Ammon's horn (tissue), 1 donor: ENCODE measurements around the gene ACAN.

Experiments
- DNase-seq: peaks from one replicate; pipeline ENCODE4 v3.0.0-alpha.2; 2016; ENCODE audit warnings: low spot score

The ACAN gene

DNA sequence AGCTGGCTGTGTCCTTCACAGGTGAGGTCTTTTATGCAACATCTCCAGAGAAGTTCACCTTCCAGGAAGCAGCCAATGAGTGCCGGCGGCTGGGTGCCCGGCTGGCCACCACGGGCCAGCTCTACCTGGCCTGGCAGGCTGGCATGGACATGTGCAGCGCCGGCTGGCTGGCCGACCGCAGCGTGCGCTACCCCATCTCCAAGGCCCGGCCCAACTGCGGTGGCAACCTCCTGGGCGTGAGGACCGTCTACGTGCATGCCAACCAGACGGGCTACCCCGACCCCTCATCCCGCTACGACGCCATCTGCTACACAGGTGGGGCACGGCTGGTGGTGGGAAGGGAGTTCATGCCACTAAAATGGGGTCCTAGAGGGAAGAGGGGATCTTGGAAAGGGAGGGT is 40.1 kb downstream of the ACAN start:
- DNase-seq, result no peak

DNA sequence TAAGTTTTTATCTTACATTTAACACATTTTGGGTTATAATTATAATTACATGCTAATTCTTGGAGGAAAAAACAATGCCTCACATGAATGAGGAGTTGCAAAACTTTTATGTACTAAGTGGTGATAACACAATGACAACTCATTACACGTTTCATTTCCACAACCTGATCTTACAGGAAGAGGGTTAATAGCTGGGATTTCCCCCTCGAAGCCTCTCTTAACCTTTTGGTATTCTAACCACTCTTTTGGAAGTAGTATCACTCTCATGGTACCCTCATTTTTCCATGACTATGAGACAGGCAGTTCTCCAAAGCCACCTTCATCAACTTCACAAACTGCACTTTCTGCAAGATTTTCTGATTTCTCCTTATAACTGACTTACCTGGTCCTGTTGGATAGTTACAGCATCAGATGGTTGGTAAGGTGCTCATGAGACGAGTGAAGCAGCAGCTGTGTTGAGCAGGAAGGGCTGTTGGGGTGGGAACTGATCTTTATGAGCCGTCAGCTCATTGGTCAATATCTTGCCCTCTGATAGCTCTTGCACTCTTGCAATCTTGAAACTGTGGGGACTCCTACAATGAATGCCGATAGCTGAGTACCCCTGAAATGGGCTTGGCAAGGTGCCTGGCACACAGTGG is 41.6 kb downstream of the ACAN start:
- no peak for DNase-seq

GRCh38 chr15:88845616-88846015 is 42.4 kb downstream of the ACAN start:
- DNase-seq, result no peak

- DNase-seq, result no peak
Measured at GRCh38 chr15:88847144-88847543, 43.9 kb downstream of the ACAN start.

- DNase-seq, result no peak
Measured at GRCh38 chr15:88848203-88848602, 45.0 kb downstream of the ACAN start.

- no peak for DNase-seq
Measured at GRCh38 chr15:88849376-88850072, 46.3 kb downstream of the ACAN start.

DNA sequence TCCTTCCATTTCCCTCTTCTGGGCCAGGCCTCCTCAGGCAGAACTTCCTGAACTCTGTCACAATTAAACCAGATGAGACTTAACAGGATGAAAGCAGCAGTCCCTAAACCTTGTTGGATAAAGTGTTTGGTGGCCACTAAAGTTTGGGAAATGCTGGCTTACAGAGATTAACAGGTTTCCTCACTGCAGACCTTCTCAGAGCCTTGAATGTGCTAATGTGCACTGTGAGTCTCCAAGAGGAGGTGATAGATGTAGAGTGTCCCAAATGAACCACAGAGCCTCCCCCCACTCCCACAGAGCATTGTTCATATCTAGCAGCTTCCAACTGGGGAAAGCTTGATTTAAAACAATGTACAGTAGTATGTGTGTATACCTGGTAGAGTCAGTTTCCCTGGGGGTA is 49.2 kb downstream of the ACAN start:
- DNase-seq, result no peak

DNA sequence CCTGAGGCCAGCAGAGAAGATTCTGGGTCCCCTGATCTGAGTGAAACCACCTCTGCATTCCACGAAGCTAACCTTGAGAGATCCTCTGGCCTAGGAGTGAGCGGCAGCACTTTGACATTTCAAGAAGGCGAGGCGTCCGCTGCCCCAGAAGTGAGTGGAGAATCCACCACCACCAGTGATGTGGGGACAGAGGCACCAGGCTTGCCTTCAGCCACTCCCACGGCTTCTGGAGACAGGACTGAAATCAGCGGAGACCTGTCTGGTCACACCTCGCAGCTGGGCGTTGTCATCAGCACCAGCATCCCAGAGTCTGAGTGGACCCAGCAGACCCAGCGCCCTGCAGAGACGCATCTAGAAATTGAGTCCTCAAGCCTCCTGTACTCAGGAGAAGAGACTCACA is 55.7 kb downstream of the ACAN start:
- DNase-seq, result no peak

DNA sequence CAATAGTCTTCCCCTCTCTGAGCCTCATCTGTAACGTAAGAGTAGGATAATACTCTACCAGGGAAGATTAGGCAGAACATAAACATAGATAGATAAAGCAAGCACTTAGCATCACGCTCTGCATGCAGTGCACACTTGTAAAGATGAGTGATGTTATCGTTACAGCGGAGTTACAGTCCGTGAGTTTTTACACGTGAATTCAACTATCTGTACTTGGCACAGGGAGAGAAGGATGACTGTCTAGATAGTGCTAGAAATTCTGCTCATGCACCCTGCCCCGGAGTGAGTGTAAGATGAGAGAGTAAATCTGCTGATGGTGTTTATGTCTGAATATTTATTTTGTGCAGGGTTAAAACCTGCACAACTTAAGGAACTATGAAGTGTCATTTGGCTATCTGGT is 56.3 kb downstream of the ACAN start:
- no peak for DNase-seq

GRCh38 chr15:88860212-88860611 is 57.0 kb downstream of the ACAN start:
- no peak for DNase-seq

GRCh38 chr15:88863412-88863811 is 60.2 kb downstream of the ACAN start:
- no peak for DNase-seq

- DNase-seq, result no peak
Measured at GRCh38 chr15:88864861-88865497, 61.7 kb downstream of the ACAN start.

DNA sequence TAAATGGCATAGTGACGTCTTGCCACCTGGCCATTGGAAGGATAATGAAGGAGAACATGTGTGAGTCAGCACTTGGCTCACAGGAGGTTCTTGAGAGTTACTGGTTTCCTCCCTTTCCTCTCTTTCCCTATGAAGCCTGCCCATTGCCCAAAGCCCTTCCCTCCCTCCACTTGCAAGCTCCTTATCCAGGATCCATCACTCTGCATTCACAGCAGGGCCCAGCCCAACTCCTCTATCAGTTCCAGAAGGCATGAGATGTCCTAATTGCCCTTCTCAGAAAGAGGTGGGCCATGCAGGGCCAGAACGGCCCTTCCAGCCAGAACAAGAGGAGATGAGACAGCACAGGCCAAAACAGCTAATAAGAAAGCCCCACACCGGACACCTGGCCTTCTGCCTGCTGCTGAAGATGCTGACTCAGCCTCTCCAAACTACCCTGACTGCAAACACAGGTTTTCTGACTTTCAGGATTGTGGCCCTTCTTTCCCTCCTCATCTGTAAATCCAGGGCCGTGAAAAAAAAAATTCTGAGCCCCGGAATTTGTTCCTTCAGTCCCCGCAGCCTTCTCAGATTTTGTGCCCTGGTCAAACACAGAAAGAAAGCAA is 62.4 kb downstream of the ACAN start:
- no peak for DNase-seq

DNA sequence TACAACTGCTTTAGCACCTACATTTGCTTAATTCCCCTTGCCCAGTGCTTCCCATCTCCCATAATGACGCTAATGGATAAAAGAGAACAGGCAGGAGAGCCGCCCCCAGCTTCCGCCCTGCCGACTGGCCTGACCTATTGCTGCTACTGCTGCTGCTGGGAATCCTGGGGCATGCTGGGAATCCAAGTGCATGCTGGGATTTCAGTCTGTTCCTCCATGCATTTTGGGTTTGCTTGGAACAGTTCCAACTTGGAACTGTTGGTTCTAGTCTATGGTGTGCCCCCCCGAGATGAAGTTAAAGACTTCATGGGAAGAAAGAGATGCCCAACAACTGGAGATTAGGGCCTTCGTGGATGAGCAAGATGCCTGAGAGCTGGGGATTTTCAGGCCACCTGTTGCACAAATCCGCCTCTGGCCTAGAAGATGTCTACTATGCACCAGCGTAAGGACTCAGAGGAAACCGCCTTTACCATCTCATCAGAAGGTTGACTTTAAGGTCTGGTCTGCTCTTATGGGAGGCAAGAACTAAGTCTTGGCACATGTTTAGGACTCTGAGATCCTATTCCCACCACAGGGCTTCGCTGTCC is 63.2 kb downstream of the ACAN start:
- DNase-seq, result no peak

DNA sequence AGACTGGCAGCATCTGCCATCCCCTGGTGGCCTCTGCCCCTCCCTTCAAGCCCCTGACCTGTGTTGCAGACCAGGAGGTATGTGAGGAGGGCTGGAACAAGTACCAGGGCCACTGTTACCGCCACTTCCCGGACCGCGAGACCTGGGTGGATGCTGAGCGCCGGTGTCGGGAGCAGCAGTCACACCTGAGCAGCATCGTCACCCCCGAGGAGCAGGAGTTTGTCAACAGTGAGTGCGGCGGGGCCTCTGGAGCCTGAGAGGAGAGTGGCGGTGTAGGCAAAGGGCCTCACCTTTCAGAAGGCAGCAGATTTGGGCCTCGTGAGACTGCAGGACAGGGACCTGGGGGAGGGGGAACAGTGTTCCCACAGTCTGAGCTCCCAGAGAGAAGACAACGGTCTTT is 68.1 kb downstream of the ACAN start:
- no peak for DNase-seq

GRCh38 chr15:88872106-88872505 is 68.9 kb downstream of the ACAN start:
- DNase-seq, result no peak

DNA sequence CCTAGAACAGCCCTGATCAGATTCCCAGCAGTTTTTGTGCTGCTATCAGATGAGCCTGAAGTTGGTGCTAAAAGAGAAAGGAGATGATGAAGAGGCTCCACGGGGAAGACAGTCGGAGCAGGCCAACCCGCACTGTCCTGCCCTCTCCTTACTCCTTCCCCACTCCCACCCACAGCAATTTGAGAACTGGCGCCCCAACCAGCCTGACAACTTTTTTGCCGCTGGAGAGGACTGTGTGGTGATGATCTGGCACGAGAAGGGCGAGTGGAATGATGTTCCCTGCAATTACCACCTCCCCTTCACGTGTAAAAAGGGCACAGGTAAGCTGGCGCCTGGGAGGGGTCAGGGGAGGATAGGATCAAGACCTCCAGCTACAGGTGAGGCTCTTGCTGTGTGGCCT is 69.5 kb downstream of the ACAN start:
- DNase-seq, result no peak

DNA sequence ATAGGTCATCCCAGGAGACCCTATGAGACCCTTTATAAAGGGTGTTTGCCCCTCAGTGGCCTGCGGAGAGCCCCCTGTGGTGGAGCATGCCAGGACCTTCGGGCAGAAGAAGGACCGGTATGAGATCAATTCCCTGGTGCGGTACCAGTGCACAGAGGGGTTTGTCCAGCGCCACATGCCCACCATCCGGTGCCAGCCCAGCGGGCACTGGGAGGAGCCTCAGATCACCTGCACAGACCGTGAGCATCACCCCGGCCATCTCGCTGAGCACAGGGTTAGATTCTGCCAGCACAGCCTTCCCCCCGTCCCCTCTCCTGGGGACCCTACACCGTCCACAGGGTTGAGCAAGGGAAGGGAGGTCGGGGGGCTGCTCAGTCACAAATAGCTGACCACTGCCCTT is 70.5 kb downstream of the ACAN start:
- no peak for DNase-seq

DNA sequence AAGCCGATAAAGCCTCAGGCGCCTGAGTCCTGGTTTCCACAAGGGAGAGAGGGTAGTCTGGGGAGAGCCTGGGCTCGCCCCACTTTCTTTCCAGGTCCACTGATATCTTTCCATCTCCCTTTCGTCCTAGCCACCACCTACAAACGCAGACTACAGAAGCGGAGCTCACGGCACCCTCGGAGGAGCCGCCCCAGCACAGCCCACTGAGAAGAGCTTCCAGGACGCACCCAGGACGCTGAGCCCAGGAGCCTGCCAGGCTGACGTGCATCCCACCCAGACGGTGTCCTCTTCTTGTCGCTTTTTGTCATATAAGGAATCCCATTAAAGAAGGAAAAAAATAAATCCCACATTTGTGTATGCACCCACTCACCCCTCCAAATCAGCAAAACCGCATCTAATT is 71.0 kb downstream of the ACAN start:
- DNase-seq, result no peak

DNA sequence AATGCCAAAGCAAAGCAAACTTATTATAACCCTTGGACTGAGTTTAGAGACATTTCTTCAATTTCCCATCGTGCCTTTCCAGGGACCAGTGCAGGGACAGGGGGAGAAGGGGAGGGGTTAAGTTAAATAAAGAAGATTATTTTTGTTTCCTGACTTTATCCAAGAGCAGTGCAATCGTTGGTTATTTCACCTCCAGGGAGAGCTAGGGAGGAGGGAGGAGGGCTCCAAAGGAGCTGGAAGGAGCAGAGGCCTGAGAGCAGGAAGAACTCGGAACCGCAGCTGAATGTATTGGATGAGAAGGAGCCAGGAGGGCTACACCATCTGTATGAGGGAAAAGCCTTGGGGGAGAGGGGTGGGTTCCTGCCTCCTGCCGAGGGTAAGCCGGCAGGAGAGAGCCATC is 71.4 kb downstream of the ACAN start:
- no peak for DNase-seq

- no peak for DNase-seq
Measured at GRCh38 chr15:88876573-88876972, 73.3 kb downstream of the ACAN start.

- no peak for DNase-seq
Measured at GRCh38 chr15:88877415-88877814, 74.2 kb downstream of the ACAN start.

GRCh38 chr15:88877906-88878305 is 74.7 kb downstream of the ACAN start:
- no peak for DNase-seq
